A172 (cell line): ENCODE data around the gene CACNA2D1. TPM values are rescaled to one million over a fixed set of nuclear protein-coding genes. Genes with fewer than 3 reads are reported as not detected.

Experiments used
- DNase-seq: peaks from one replicate; pipeline ENCODE4 v3.0.0-alpha.2; 2015; ENCODE audit warnings: low spot score
- total RNA-seq: library from RNA; depleted of rRNA; stranded (reverse); fragments of >200 nt; shearing (Covaris generic); gene quantifications from 2 replicates; pipeline ENCODE4 v1.2.3, GENCODE V29; 2014

CACNA2D1 gene
- total RNA-seq, 1 experiment from 2014 or later: 0.24 TPM

DNA sequence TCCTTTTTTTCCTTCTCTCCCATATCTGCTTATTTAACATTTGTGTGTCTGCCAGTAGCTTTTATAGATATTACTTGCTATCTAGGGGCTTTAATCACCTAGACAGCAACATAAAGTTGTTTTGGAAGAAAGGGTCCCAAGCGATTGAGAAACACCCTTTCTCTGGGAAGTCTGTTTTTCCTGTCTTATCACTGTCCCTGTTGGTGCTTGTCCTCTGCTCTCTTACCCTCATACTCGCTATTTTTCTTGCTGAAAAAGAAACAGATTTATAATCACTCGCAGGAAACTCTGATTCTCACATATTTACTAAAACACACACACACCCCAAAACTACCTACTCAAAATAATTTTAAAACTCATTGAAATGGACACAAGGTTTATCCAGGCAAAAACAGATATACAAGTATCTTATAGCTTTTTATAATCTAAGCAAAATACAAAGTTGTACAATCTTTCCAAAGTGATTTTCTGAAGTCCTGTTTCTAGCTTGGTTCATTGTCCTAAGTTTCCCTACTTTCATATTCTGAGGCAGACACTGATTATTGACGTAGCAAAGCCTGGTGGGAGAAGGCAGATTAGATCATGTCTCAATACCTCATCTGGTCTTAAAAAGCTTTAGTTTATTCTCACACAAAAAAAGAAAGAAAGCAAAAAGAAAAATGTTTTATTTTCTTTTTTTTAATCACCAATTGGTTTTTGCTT is 157.3 kb downstream of the CACNA2D1 start:
- no peak for DNase-seq

DNA sequence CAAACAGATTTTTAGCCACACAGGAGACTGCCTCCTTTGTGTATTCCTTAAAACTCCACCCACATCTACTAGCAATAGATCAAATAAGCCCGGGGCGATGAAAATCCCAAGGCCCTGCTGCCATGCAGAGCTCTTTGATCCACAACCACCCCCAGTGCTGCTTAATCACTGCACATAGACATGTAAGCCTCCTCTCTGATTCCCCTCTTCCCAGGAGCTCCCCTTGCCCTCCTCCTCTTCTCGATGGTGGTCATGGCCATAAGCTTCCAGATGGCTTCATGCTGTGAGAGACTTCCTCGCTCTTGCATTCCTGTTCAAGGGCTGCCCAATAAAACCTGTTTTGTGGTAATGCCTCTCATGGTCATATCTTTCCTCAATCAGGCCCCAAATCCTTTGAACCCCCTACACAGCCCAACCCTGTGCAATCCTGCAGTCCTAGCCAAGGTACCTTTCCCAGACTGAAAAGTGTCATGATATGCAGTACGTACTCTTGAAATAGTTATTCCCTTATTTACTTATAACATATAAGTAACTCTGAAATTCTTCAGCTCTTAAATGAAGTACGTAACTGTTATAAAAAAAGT is 158.5 kb downstream of the CACNA2D1 start:
- DNase-seq: no peak

DNA sequence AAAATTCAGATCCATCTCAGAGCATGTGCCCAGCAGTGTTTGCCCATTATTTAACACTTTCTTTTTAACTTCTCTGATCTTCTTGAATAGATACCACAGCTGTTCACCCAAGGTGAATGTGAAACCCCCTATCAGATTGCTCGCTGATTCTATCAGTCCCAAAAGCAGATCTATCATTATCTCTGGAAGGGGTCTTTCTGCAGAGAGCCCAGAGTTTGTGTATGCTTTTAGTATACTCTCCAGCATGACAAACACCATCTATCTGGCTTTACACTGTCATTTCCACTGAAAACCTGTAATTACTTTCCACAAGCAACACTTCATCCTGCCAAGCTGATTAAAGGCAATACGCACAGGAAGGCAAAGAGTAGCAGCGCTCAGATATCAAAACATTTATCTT is 168.2 kb downstream of the CACNA2D1 start:
- no peak for DNase-seq

DNA sequence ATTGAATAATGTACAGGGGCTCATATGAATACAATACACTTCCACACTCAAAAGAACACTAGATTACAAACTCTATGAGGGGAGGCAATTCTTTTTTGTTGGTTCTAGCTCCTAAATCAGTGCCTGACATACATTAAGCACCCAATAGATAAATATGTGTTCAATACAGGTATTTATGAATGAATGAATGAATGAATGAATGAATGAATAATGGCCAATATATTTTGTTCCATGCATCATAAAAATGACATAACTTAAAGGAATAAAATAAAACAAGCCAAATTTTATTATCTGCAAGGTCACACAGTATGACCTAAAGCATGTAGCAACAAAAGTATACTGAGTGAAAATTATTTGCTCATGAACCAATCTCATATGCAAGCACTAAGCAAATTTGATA is 168.9 kb downstream of the CACNA2D1 start:
- no peak for DNase-seq

DNA sequence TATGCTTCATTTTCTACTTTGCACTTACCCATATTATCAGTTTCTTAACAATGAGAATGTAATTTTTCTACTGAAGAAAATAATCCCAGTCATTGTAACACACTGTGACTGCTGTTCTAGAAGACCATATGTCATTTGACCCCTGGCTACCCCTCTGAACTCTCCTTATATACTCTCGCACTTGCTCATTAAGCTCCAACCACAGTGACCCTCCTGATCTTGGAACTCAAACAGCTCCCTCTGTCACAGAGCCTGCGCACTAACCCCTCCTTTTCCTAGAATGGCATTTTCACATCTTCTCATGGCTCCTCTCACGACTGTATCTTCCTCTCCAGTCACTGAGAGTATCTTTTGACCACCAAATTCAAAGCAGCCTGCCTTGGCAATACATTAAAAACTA is 169.7 kb downstream of the CACNA2D1 start:
- DNase-seq: no peak

DNA sequence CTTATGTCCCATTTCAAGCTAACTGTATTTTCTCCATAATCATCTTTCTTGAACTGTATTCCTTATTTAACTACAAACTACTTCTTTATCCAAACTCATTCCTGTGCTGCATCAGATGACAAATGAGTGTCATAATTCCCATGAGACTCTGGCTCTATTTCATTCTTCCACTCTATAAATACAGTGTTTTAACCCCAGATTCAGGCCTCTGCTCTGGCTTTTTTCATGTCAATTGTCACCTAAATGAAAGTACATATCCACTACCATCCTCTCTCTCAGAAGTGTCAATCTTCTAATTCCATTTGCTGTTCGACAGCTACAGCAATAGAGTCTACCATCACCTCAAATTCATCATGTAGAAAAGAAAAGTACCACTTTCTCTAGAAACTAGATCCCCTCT is 172.7 kb downstream of the CACNA2D1 start:
- DNase-seq: no peak

DNA sequence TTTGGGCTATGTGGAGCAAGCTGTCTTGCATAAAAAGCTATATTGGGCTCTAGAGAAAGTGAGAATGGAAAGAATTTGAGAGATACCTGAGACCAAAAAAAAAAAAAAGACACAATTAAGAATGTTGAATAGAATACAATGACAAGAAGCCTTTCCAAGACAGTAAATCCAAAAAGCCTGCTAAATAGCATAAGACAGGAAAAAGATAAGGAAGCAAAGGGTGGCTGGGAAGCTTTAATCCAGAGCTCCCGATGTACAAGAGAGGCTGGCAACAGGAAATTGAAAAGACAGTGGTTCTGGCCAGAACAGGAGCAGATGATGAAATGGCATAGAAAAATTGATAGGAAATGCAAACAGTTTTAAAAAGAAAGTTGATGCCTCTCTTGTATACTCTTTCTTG is 174.9 kb downstream of the CACNA2D1 start:
- no peak for DNase-seq

DNA sequence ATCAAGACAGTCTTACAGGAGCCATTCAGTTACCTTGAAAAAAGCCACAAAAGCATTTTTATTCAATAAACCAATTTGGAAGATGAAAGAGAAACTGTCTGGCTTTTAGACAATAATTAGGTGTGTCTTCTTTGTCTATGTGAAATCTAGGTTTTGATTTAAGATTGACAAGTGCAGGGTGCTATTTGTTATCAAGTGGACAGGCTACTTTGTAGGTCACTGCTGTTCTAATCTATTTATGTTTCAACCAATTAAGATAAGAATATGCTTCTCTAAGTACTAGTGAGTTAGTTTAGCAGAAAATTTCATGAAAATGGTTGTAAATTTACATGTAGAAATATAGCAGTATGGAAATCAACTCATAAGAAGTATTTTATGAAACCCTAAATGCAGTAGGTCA is 177.5 kb downstream of the CACNA2D1 start:
- DNase-seq: no peak

DNA sequence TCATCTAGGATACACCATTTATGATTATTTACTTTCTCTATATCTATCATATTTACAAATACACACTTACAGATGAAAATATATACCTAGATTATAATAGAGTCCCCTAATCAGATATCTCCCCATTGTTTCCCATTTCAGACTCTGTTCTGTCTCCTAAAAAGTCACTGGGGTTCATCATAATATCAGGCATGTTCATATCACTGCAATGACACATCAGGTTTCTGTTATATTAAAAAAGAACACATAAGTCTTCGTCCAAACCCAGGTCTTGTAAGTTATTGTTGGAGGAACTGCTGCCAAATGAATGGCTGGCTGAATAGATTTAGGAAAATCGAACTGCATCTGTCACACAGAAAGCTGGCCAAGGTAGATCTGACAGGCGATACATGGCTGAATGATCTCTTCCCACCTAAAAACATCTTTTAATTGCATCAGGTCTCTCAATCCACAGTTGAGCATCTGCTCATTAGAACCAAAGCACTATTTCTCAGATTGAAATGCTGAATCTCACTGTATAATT is 178.7 kb downstream of the CACNA2D1 start:
- no peak for DNase-seq

DNA sequence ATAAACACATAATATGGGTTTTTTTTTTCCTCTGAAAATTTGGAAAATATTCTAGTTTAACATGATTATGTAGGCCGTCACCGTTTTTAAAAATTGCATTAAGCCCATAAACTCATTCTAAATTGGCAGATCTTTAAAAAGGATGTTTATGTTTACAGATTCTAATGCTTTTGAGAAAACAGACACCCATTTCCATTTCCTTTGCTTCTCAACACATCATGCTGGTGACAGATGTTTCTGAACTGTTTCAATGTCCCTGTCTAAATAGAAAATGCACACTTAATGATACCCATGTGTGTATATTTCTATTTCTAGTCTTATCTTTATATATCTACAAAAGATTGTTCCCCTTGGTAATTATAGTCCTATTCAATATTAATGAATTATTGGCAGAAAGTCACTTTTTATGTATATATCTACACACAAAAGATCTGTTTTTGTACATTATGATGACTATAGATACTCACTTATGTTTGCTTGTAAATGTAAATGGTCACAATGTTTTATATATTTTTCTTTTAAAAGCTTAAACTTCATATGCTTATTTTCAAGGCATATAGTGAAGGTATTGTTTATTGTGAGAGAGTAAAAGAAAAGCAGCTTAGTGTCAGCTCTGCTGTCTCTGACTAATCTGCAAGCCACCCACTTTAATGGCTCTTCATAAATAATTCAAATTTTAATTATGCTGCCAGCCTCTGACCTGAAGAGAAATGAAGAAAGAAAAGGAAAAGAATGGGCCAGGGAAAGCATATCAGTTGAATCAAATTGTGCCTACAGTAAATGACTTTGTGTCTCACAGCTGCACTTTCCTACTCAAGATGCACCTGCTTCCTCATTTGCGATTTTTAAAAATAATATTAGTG is 179.4 kb downstream of the CACNA2D1 start:
- no peak for DNase-seq

DNA sequence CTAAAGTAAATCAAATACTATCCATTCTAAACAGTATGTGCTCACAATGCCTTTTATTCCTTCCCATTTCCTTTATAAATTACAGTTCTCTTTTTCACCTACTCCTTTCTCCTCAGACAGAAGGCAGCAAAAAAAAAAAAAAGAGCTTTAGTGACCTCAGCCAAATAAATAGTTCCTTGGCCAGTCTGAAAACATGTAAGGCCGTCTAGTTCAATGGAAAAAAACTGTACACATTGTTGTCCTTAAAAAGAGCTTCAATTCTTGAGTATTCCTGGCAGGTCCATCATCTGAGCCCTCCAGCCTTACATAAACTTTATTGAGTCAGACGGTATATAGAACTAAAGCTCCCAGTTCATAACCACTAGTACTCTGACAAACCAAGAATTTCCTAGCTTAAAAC is 185.4 kb downstream of the CACNA2D1 start:
- no peak for DNase-seq

DNA sequence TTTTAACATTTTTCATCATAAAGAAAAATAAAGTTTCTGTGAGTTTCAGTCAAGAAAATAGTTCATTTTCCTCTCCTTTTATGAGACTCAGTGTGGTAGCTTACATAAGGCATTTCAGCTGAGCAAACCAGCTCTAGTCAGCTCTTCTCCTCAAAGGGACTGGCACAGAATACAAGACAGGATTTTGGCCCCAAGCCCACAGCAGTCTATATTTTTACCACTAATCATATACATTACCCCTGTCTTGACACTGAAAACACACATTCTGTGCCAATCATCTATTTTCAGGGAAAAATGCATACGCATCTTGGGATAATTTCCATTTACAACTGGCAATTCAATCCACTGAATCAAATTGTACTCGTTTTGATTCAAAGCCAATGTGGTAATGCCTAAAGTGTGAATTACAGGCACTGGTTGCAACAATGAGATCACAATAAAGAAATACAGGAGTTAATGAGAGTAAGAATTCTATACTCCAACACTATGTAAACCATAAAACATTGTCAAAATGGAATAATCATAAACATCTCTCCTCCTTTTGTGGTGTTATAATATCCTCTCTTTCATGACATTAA is 186.4 kb downstream of the CACNA2D1 start:
- no peak for DNase-seq

DNA sequence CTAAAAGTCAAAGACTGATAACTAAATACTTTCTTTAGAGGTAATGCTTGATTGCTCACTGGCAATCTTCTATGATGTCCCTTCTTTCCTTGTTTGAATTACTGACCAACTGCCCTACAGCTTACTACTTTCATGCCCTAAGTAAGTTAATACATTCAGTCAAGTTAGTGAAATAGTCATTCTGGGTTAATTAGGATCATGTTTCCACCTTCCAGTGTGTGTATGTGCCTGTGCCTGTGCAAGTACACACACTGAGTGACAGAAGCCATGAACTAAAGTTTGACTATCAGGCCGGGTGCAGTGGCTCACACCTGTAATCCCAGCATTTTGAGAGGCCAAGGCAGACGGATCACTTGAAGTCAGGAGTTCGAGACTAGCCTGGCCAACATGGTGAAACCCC is 187.9 kb downstream of the CACNA2D1 start:
- DNase-seq: no peak

DNA sequence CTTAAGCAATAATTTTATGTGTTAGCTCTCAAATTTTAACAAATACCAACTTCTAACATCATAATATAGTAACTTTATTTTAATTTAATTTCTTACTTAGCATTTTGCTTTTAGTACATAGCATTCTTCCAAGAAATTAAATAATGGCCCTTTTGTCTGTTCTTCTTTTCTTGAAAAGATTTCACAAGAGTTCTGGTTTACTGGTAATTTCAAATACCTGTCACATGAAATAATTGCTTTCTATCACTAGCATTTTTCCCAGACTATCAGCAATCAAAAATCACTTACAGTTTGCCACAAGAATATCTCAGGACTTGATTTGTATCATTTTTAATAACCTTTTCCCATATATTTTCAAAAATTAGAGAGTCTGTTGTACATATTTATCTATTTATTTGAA is 193.0 kb downstream of the CACNA2D1 start:
- DNase-seq: no peak

DNA sequence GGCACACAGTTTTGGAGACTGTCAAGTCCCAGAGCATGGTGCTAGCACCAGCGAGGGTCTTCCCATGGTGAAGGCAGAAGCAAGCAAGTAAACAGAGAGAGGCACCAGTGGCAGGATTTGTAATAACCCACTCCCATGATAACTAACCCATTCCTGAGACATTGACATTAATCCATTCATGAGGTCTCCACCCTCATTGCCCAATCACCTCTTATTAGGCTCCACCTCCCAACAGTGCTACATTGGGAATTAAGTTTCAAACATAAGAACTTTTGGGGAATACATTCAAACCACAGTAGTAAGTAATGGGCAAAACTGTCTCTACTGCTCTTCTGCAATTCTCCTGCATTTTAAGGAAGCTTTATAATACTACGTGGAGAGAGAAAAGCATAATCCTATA is 193.6 kb downstream of the CACNA2D1 start:
- no peak for DNase-seq

DNA sequence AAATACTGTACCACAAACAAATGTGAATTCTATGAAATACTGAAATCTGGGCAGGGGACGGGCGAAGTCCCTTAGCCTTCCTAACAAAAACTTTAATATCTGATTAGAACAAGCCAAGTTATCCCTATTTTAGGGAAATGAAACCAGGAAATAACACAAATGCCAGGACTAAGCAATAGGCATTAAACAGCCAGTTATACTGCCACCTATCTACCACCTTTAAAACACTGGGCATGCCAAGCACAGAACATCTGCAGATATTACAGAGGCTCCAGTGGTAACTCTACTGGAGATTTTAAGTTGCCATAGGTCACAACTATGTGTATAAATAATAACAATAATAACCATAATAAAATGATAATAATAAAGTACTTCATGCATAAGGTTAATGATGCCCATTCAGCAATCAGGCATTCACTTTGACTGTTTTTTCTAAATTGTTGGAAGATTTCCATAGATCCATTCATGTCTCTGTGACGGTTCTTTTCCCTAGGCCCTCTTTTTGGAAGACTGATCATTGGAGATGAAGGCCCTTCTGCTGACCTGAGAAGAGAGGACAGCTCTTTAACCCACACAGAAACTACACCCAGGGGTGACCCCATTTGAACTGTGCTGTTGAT is 195.7 kb downstream of the CACNA2D1 start:
- peak; percentile 12 for DNase-seq

DNA sequence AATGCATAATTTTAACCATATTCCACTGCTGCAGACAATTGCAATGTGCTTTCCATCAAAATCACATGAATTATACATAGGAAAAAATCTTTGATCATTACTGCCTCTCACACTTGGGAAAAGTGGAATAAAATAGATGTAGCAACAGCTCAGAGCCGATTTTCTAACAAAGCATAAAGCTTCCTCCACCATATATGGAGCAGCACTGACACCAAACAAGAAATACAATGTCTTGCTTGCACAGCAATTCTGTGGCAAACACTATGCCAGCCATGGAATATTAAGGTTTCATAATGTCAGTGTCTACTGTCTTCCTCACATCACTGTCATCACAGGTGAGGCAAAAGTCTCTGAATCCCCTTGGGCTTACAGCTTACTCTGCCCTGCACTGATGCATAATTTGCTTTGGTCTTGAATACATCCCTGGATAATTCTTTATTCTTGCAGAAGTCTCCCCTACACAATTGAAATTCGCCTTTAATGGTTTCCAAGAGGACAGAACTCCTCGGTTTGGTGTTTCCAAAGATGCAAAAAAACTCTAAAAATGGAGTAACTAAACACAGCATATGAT is 198.5 kb downstream of the CACNA2D1 start:
- DNase-seq: no peak

DNA sequence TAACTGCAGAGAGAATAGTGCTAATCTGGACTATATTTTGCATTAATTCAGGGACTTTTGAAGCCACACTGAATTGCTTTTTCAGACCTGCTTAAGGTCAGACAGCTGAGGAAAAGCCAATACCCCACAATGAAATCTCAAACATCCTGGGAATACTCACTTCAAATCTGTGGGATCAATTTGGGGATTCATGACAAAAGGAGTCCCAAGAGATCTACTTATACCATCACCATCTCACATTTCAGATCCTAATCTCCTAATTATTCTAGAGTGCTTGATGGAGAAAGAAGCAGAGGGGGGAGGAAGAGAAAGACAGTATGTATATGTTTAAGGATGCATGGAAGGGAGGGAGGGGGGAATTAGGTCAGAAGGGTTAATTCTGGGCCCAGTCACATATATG is 202.2 kb downstream of the CACNA2D1 start:
- no peak for DNase-seq

DNA sequence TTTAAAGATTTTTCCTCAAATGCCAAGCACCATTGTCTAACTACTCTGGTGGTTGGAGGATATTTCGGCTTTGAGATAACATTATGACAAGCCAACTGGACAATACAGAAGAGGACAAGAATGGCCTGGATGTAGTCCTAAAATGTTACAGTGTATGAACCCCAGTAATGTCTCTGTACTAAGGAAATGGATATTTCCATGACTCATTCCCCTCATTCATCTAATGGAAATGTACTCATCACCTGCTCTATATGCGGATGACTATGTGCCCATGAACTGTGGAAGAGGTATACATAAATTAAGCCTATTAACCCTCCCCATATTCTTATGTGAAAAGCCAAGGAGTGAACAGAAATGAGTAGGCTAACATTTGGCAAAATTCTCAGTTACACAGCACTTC is 207.9 kb downstream of the CACNA2D1 start:
- DNase-seq: peak; percentile 2

DNA sequence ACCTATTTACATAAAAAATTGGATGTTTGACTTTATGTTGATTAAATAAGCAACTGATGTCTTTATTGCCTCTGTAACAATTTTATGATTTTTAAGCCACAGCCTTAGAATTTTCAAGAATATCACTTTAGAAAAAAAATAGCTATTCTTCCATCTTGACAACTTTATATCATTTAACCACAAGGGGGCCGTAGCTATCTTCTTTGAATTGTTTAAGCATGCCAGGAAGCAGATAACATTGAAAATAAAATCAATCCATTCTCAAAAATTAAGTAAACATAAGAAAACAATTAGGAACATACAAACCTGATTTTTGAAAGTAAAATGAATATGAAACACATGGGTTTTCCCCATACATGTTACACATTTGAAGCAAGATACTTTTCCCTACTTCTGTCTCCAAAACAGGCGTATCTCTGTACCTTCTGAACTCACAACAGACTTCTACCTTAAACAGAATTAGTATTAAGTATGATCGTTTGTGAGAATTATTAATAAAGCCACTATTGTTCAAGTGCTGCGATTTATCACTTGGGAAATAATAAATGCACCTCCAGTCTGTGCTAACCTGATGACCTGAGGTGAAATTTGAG is 209.0 kb downstream of the CACNA2D1 start:
- peak; percentile 35 for DNase-seq
